GM11168 (cell line): ENCODE data around the gene ADGRG1.
"Not testable (repeated sequence)": the region's sequence is repeated elsewhere in the genome, so short reads cannot be mapped to it uniquely, and the experiment has no call there.

ENCODE experiments used
- in situ Hi-C: fragments of 300-500 bp; cut with MboI; formaldehyde crosslinking; loops from one replicate; pipeline ENCODE4 v1.12.0; 2022; ENCODE audit warnings: low sequenced_read_pairs; ENCODE audit not compliant: unreplicated experiment

The ADGRG1 gene

DNA sequence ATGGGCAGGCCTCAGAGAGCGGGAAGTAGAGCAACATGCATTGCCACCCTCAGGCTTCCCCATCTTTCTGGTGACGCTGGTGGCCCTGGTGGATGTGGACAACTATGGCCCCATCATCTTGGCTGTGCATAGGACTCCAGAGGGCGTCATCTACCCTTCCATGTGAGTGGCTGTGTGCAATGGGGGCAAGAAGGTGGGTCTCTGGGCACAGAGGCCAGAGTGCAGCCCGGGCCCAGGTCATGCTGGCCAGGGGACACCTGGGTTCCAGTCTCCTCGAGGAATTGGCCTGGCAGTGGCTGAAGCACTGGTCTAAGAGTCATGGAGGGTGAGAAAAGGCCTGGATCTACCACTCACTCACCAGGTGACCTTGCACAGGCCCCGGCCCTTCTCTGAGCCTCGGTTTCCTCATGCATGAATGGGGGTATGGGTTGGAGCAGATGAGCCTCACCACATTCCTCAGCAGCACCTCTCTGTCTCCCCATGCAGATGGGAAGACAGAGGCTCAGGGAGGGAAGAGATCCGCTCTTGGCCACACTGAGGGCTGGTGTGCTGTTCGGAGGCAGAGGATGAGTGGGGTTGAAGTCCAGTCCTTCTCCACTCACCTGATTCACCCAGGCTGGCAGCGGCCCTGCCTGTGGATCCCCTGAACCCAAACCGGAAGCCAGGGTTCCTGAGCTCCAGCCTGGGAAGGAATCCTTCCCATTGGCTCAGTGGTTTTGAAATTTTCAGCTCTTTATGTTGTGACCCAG, 32.5 kb downstream of the ADGRG1 start:
- in situ Hi-C loops, result no loop called here

- in situ Hi-C loops, result no loop called here
Measured at GRCh38 chr16:57661510-57661909, 33.1 kb downstream of the ADGRG1 start.

- in situ Hi-C loops, result no loop called here
Measured at GRCh38 chr16:57661936-57662906, 33.8 kb downstream of the ADGRG1 start.

DNA sequence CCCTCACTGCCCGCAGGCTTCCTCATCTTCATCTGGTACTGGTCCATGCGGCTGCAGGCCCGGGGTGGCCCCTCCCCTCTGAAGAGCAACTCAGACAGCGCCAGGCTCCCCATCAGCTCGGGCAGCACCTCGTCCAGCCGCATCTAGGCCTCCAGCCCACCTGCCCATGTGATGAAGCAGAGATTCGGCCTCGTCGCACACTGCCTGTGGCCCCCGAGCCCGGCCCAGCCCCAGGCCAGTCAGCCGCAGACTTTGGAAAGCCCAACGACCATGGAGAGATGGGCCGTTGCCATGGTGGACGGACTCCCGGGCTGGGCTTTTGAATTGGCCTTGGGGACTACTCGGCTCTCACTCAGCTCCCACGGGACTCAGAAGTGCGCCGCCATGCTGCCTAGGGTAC, 35.0 kb downstream of the ADGRG1 start:
- in situ Hi-C loops, result no loop called here

DNA sequence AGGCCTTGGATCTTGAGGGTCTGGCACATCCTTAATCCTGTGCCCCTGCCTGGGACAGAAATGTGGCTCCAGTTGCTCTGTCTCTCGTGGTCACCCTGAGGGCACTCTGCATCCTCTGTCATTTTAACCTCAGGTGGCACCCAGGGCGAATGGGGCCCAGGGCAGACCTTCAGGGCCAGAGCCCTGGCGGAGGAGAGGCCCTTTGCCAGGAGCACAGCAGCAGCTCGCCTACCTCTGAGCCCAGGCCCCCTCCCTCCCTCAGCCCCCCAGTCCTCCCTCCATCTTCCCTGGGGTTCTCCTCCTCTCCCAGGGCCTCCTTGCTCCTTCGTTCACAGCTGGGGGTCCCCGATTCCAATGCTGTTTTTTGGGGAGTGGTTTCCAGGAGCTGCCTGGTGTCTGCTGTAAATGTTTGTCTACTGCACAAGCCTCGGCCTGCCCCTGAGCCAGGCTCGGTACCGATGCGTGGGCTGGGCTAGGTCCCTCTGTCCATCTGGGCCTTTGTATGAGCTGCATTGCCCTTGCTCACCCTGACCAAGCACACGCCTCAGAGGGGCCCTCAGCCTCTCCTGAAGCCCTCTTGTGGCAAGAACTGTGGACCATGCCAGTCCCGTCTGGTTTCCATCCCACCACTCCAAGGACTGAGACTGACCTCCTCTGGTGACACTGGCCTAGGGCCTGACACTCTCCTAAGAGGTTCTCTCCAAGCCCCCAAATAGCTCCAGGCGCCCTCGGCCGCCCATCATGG, 35.7 kb downstream of the ADGRG1 start:
- in situ Hi-C loops, result no loop called here

GRCh38 chr16:57664662-57665025, 36.2 kb downstream of the ADGRG1 start:
- in situ Hi-C loops, result no loop called here

- in situ Hi-C loops, result no loop called here
Measured at GRCh38 chr16:57665541-57665940, 37.1 kb downstream of the ADGRG1 start.

GRCh38 chr16:57666353-57667047, 38.1 kb downstream of the ADGRG1 start:
- in situ Hi-C loops, result no loop called here

- in situ Hi-C loops, result no loop called here
Measured at GRCh38 chr16:57667048-57667525, 38.7 kb downstream of the ADGRG1 start.

GRCh38 chr16:57667526-57668262, 39.3 kb downstream of the ADGRG1 start:
- in situ Hi-C loops, result no loop called here

DNA sequence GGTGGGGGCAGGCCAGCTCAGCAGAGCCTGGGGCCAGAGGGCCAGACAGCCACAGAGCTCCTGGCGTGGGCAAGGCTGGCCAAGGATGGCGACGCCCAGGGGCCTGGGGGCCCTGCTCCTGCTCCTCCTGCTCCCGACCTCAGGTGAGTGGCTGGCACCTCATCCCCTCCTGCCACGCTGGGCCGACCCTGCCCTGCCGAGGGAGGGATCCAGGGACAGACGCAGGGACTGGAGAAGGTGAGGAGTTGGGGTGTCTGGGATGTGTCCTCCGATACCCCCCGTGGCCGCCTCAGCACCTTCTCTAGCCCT, 39.8 kb downstream of the ADGRG1 start, which contains the start of gene ADGRG3:
TSS of gene ADGRG3 (plus strand) at position 44 of the 309 bp plus-strand sequence. CDS start at position 86, 42 bp downstream.
- in situ Hi-C loops, result no loop called here

- in situ Hi-C loops, result no loop called here
Measured at GRCh38 chr16:57668630-57669475, 40.4 kb downstream of the ADGRG1 start.

DNA sequence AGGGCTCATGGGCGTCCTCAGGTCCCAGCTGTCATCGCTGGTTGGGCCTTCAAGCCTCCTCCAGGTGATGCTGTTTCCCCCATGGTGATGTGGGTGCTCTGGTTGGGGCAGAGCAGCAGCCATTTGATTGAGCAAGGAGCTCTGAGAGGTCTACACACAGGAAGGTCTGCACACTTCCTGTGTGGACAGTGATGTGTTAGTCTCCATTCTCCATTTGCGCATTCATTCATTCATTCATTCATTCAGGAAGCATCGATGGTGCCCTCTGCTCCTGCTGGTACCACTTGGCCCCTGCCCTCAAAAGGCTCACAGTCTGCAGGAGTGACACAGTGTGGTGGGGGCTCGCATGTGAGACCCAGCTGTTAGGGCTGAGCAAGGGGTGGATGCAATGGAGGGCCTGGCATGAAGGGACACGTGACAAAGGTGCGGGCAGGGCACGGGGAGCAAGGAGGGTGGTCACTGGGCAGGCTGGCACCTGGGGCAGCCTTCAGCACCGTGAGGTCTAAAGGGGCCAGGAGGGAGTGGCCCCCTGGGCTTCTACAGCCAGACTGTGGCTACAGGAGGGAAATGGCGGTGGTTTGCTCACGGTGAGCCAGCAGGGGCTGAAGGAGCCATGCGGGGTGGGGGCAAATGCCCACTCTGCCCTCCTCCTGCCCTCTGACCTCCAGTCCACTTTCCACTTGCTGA, 41.2 kb downstream of the ADGRG1 start:
- in situ Hi-C loops, result no loop called here

DNA sequence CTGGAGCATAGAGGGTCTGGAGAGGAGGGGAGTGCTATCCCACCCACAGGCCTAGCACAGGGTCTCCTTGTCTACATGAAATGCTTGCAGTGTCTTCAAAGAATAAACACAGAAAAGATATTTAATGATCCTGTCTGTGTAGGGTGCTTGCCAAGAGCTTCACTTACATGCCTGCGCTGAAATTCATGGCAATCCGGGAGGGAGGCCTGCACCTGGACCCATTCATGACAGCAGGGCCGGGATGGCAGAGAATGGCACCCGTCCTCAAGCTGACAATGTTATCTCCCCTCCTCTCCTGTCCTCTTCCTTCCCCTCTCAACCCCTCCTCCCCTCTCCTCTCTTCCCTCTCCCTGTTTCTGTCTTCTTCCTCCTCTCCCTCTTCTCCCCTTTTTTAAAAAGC, 41.8 kb downstream of the ADGRG1 start:
- in situ Hi-C loops, result no loop called here

DNA sequence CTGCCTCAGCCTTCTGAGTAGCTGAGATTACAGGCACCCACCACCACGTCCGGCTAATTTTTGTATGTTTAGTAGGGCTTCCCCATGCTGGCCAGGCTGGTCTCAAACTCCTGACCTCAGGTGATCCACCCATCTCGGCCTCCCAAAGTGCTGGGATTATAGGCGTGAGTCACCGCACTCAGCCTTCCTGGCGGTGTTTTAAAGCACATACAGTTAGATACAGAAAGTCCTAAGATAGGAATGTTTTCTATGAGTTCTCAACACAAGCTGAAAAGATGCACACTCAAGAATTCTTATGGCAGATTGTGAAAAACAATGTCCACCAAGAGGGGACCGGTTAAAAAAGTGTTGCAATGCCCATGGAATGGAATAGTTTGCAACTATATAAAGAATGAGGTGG, 43.0 kb downstream of the ADGRG1 start:
- in situ Hi-C loops, result not testable (repeated sequence)

DNA sequence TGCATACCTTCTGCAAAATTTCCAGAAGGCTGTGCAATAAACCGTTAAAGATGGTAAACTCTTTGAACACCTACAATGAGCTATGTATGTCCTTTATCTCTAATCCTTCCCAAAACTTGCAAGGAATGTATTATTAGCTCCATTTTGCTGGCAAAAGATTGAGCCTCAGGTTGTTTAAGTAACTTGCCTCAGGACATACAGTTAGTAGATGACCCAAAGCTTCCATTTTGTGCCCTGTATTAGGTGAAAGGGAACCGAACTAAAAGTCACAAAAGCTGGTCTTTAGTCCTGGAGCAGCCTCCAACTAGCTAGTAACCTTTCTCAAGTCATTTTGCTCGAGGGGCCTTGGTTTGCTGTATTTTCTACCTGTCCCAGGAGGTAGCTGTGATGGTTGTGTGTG, 44.0 kb downstream of the ADGRG1 start:
- in situ Hi-C loops, result no loop called here

GRCh38 chr16:57672824-57673223, 44.4 kb downstream of the ADGRG1 start:
- in situ Hi-C loops, result no loop called here
